SW 1271 (cell line): ENCODE results near the gene BICD1.
"Not testable (repeated sequence)": the region's sequence is repeated elsewhere in the genome, so short reads cannot be mapped to it uniquely, and the experiment has no call there.

Source experiments
- DNase-seq, 2 experiments: peaks; one replicate each; lab custom pipeline; 2025; lab: John Stamatoyannopoulos, UW

BICD1 gene

DNA sequence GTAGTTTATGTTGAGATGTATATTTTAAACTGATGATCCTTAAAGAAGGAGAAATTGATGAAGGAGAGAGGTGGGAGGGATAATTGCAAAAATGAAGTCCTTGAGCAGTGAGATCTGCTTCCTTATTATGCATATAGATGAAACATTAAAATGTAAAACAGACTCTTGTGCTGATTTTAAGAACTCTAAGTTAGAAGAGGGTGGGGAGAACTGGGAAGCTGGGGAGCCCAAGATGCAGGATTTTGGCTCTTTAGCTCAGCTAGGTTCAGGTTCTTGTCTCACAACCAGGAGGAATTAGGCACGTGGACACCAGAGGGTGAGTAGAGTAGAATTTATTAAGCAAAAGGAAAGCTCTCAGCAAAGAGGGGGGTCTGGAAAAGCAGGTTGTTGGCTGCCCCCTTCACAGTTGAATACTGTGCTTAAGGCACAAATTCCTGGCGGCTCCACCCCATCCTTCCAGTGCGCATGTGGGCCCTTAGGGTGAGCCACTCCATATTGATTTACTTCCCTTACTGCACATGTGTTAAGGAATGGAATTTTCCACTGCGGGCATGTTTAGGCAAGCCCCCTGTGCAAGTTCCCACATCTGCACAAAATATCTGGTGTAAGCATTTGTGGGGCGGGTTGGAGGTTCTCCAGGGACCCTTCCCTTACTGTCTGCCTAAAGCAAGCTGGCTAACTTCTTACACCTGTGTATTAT lies 141.9 kb downstream of the BICD1 start:
- DNase-seq = no peak

DNA sequence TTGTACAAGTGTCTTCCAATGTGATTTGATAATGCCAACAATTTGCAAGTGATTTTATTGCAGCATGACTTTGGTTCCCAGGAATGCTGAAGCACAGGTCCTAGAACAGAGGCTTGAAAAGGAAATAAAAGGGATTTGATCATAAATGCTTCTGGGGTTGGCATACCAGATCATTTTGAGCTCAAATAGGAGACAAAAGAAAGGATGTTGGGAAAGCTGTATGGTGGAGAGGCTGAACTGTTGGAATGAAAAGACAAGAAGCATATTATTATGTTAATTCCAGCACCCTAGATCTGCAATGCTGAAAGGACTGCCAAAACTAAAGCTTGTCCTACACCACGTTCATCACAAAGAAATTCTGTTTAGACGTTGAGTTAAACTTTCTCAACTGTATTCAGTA lies 143.1 kb downstream of the BICD1 start:
- DNase-seq = no peak

GRCh38 chr12:32252199-32253073 lies 145.8 kb downstream of the BICD1 start:
- no peak for DNase-seq

DNA sequence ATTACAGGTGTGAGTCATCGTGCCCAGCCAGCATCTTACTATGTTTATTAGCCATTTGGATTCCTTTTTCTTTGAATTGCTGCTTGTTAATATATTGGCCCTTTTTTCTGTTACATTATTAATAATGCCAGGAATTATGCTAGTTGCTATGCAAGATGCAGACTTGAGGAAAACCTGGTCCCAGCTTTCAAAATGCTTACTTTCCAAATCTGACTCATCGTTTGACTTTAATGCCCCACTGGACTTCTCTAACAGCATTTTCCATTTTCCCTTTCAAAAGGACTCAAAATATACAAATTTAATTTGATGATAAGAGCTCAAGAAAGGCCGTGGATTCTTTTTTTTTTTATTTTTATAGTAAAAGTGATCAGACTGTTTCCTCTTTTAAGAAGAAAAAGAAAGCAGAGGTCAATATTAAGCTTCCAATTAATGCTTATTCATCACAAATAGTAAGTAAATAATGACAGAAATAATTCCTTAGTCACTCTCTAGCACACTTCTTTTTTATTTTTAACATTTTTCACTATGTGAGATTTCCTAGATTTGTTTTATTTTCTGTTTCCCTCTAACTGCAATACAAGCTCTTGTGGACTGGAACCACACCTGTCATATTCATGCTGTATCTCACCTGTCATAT lies 146.6 kb downstream of the BICD1 start:
- no peak for DNase-seq

- no peak for DNase-seq
These were observed 147.8 kb downstream of the BICD1 start for GRCh38 chr12:32254260-32254956.

GRCh38 chr12:32255588-32255987 lies 148.9 kb downstream of the BICD1 start:
- DNase-seq = no peak

DNA sequence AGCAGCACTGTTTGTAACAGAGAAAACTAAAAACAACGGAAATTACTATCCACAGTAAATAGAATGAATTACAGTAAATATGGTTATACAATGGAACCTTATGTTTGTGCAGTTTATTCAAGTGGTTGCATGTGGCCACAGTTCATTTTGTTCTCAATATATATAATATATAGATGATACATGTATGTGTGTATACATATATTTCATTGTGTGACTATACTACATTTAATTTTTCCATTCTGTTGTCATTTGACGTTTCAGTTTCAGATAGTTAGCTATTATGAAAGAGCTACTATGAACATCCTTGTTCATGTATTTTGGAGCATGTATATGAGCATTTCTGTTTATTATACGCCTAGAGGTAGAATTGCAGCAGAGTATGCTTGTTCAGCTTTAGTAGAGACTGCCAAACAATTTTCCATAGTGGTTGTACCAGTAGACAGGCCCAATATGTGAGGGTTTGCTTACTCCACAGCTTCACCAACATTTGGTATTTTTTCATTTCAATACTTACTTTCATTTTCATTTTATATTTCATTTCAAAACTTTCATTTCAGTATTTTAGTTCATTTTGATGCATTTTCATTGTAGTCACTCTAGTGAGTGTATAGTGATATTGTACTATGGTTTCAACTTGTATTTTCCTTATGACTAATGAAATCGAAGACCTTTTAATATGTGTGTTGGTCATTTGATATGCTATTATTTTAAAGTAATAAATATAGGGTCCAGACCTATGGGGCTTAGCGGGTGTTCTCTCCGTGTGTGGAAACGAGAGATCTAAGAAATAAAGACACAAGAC lies 151.2 kb downstream of the BICD1 start:
- DNase-seq = no peak

- no peak for DNase-seq
These were observed 154.0 kb downstream of the BICD1 start for GRCh38 chr12:32260696-32261095.

GRCh38 chr12:32261638-32262037 lies 155.0 kb downstream of the BICD1 start:
- peak in 1 of 2 experiments; percentile 19 for DNase-seq

- no peak for DNase-seq
These were observed 158.3 kb downstream of the BICD1 start for GRCh38 chr12:32264961-32265360.

- DNase-seq = no peak
These were observed 158.8 kb downstream of the BICD1 start for GRCh38 chr12:32265456-32265855.

GRCh38 chr12:32265951-32266350 lies 159.3 kb downstream of the BICD1 start:
- DNase-seq = no peak

DNA sequence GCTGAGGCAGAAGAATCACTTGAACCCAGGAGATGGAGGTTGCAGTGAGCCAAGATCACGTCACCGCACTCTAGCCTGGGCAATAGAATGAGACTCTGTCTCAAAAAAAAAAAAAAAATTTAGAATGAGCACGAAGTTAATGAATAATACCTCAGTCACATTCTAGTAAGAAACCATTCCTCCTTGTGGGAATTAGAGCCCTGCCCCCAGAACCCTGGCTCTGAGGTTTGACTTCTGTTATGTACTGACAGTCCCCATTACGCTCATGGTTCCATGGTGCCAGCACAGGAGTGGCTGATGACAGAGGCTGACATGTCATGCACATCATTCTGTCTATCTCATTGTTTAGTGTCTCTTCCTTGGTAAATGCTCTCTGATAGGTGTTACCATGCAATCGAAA lies 160.1 kb downstream of the BICD1 start:
- no peak for DNase-seq

DNA sequence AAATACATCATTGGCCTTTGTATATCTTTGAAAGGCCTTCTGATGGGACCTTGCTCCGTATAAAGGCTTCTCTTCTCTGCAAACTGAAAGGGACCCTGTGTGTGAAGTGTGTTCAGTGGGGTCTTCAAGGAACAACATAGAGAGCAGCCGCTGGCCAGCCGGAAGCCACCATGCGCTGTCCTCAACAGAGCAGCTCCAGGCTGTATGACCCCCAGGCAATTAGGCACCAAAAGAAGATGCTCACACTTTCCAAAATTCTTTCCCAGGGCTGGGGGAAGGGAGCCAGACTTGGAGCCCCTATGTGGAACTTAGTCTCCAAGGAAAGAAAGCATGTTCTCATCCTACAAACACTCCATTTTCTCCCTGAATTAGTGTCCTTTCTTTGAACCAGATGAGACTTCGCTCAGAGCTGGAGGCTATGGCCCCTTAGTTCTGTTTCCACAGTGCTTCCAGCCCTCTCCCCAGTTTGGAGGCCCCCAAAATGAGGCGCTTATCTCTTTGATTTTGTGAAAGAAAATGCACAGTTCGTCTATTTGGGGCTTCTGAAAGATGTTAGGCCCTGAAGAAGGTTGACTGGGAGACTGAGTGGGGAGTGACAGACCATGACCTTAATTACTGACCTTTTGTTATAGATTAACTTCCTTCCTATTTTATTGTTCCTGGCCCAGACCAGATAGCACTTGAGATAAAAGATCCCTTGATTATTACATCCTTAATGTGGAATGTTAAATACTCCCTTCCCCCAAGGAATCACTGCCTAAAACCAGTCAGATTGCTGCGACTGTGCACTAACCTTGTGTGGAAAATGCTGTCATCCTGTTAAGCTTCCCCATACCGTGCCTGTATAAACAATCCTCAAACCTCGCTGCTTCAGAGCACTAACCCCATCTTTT lies 164.4 kb downstream of the BICD1 start:
- DNase-seq = no peak

- DNase-seq = no peak
These were observed 165.8 kb downstream of the BICD1 start for GRCh38 chr12:32272465-32272864.

- DNase-seq = no peak
These were observed 166.4 kb downstream of the BICD1 start for GRCh38 chr12:32273063-32273522.

- no peak for DNase-seq
These were observed 167.1 kb downstream of the BICD1 start for GRCh38 chr12:32273712-32274111.

- DNase-seq = no peak
These were observed 168.0 kb downstream of the BICD1 start for GRCh38 chr12:32274665-32275064.

DNA sequence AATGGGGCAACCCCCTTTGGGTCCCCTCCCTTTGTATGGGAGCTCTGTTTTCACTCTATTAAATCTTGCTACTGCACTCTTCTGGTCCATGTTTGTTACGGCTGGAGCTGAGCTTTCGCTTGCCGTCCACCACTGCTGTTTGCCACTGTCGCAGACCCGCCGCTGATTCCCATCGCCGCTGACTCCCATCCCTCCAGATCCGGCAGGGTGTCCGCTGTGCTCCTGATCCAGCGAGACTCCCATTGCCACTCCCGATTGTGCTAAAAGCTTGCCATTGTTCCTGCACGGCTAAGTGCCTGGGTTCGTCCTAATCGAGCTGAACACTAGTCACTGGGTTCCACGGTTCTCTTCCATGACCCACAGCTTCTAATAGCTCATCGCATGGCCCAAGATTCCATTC lies 168.9 kb downstream of the BICD1 start:
- DNase-seq = not testable (repeated sequence)

DNA sequence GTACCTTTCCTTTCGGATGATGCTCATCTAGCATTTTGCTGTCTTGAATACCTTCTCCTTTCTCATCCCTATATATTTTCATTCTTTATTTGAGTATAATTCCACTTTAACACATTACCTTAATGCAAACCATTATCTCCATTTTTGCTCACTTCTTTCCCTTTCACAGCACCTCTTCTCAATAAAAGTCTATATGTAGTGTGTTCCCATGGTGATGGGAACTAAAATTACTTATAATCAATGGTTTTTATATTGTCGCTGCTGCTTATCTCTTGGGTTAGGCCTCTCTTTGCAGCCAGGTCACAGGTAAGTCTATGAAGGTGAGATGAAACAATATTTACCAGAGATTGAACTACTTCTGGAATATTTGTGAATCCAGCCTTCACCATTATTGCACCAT lies 171.1 kb downstream of the BICD1 start:
- no peak for DNase-seq
